ENCODE measurements around the gene DEPDC1. TPM values are rescaled to one million over a fixed set of nuclear protein-coding genes. Genes with fewer than 3 reads are reported as not detected.

DEPDC1 gene
- total and polyA plus RNA-seq, 2 donors (not counting 1 experiment from before 2014, with no cell fraction given), result 0.03 to 0.07 TPM

DNA sequence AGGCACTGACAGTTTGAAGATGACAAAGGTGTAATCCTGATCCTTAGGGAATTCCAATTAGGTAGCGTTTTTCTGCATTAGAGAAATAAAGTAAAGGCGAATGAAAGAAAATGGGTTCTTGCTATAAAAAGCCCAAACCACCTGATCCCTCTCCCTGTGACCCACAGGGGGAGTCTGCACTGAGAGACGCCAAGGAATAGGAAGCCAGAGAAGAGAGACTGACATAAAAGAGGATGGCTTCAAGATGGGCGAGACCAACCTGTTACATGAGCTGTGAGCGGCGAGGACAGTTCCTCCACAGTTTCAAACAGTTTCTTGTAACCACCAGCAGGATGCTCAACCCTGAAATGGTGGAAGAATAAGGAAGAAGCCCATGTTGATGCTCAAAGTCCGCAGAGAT, 48.5 kb downstream of the DEPDC1 start:
- DNase-seq (no peak), ATAC-seq (ENCODE audit: low read depth) (no peak)
- 50% methylated on average over 1 of the region's 7 CpGs for WGBS (ENCODE audit: insufficient coverage)
- no peak overlapping the region for H3K9ac ChIP-seq (ENCODE audit: low read length)
- CTCF ChIA-PET, result interaction anchor here (0.8 kb wide), 1 partner anchor 12 kb away, joined by 3 read pairs; no protein-coding TSS in a partner anchor
- intact Hi-C loops (cut with micrococcal nuclease), result no loop called here
- Mint-ChIP-seq H3K27me3 (peaks cover 17% of the 10 kb centered on the region), H3K9me3 (ENCODE audit: insufficient read depth) (no peaks in the 10 kb centered on the region), H3K27ac (no peak overlapping the region), H3K4me1 (no peaks in the 10 kb centered on the region), H3K4me3 (no peak overlapping the region)
- POLR2A ChIA-PET, result no interaction called here
- TF ChIP-seq, protein P1, sequence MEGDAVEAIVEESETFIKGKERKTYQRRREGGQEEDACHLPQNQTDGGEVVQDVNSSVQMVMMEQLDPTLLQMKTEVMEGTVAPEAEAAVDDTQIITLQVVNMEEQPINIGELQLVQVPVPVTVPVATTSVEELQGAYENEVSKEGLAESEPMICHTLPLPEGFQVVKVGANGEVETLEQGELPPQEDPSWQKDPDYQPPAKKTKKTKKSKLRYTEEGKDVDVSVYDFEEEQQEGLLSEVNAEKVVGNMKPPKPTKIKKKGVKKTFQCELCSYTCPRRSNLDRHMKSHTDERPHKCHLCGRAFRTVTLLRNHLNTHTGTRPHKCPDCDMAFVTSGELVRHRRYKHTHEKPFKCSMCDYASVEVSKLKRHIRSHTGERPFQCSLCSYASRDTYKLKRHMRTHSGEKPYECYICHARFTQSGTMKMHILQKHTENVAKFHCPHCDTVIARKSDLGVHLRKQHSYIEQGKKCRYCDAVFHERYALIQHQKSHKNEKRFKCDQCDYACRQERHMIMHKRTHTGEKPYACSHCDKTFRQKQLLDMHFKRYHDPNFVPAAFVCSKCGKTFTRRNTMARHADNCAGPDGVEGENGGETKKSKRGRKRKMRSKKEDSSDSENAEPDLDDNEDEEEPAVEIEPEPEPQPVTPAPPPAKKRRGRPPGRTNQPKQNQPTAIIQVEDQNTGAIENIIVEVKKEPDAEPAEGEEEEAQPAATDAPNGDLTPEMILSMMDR (IDR thresholded peaks at IDR 0.05), result no peak
- no peak for TF ChIP-seq EZH2 (IDR thresholded peaks at IDR 0.05; ENCODE audit: borderline replicate concordance, insufficient read depth, low read depth, low read length, poor library complexity, severe bottlenecking)
- no peaks in the 10 kb centered on the region for H3K79me2 ChIP-seq (ENCODE audit: control insufficient read depth, insufficient read depth, low read length)
- H3K4me3 ChIP-seq (ENCODE audit: control extremely low read depth in 1 of 5, extremely low read depth in 1 of 5, insufficient read depth in 1 of 5, low read depth in 2 of 5, low read length in 4 of 5), result no peak overlapping the region
- no peaks in the 10 kb centered on the region for H3K4me1 ChIP-seq (ENCODE audit: control insufficient read depth in 2 of 2, insufficient read depth in 2 of 2, low read length in 2 of 2)
- H4K20me1 ChIP-seq (ENCODE audit: control insufficient read depth, insufficient read depth, low read length, poor library complexity, severe bottlenecking), result no peaks in the 10 kb centered on the region
- H3K4me2 ChIP-seq (replicated peaks; ENCODE audit: low read depth, low read length, poor library complexity, severe bottlenecking), result no peak overlapping the region
- no peak overlapping the region for H2AFZ ChIP-seq (ENCODE audit: insufficient read depth, low read depth, low read length, poor library complexity, severe bottlenecking)
- no peak overlapping the region for H3K27ac ChIP-seq (ENCODE audit: low read length in 2 of 2)
- no peaks in the 10 kb centered on the region for H3K36me3 ChIP-seq (replicated peaks in 1 of 2; ENCODE audit: control extremely low read depth in 1 of 2, control insufficient read depth in 1 of 2, extremely low read depth in 1 of 2, insufficient read depth in 2 of 2, low read length in 1 of 2)
- peaks cover 0 to 2% (median 0%) of the 10 kb centered on the region in 4 experiments for H3K27me3 ChIP-seq (replicated peaks in 1 of 4; ENCODE audit: control extremely low read depth in 1 of 4, control insufficient read depth in 3 of 4, insufficient read depth in 4 of 4, low read length in 3 of 4)
- H3K9me3 ChIP-seq (ENCODE audit: control extremely low read depth in 1 of 3, control insufficient read depth in 2 of 3, insufficient read depth in 1 of 3, low read length in 2 of 3), result no peaks in the 10 kb centered on the region

DNA sequence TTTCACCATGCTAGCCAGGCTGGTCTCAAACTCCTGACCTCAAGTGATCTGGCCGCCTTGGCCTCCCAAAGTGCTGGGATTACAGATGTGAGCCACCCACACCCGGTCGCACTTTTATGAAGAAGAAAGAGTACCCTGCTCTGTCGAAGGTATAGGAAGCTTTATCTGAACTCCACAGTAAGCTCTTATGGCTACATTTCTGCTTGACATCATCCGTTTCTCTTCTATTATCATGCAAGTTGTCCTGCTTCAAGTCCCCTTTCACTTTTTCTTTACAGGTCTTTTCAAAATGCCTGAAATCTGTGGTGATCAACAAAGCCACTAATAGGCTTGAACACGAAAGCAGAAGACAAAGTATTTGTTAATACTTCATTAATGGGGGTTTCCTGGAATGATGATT, 51.2 kb downstream of the DEPDC1 start:
- Histone ChIP-seq H3K4me3 (ENCODE audit: control extremely low read depth in 1 of 5, extremely low read depth in 1 of 5, insufficient read depth in 1 of 5, low read depth in 2 of 5, low read length in 4 of 5) (no peak overlapping the region), H3K79me2 (ENCODE audit: control insufficient read depth, insufficient read depth, low read length) (no peaks in the 10 kb centered on the region), H3K36me3 (replicated peaks in 1 of 2; ENCODE audit: control extremely low read depth in 1 of 2, control insufficient read depth in 1 of 2, extremely low read depth in 1 of 2, insufficient read depth in 2 of 2, low read length in 1 of 2) (no peaks in the 10 kb centered on the region), H3K4me2 (replicated peaks; ENCODE audit: low read depth, low read length, poor library complexity, severe bottlenecking) (no peak overlapping the region), H4K20me1 (ENCODE audit: control insufficient read depth, insufficient read depth, low read length, poor library complexity, severe bottlenecking) (no peaks in the 10 kb centered on the region), H3K27me3 (replicated peaks in 1 of 4; ENCODE audit: control extremely low read depth in 1 of 4, control insufficient read depth in 3 of 4, insufficient read depth in 4 of 4, low read length in 3 of 4) (peaks cover 0 to 4% (median 1%) of the 10 kb centered on the region in 4 experiments), H3K9me3 (ENCODE audit: control extremely low read depth in 1 of 3, control insufficient read depth in 2 of 3, insufficient read depth in 1 of 3, low read length in 2 of 3) (no peaks in the 10 kb centered on the region), H3K9ac (ENCODE audit: low read length) (no peak overlapping the region), H3K27ac (ENCODE audit: low read length in 2 of 2) (no peak overlapping the region), H2AFZ (ENCODE audit: insufficient read depth, low read depth, low read length, poor library complexity, severe bottlenecking) (no peak overlapping the region), H3K4me1 (ENCODE audit: control insufficient read depth in 2 of 2, insufficient read depth in 2 of 2, low read length in 2 of 2) (no peaks in the 10 kb centered on the region)
- no peaks in the 10 kb centered on the region for H3K4me1 Mint-ChIP-seq
- no peak for DNase-seq
- intact Hi-C loops (cut with micrococcal nuclease), result no loop called here
- no peak for TF ChIP-seq EZH2 (IDR thresholded peaks at IDR 0.05; ENCODE audit: borderline replicate concordance, insufficient read depth, low read depth, low read length, poor library complexity, severe bottlenecking)
- TF ChIP-seq, protein P1 (IDR thresholded peaks at IDR 0.05), result no peak
- WGBS (ENCODE audit: insufficient coverage), result 81% methylated on average over 3 of the region's 6 CpGs
- ATAC-seq (ENCODE audit: low read depth), result no peak
- H3K4me3 Mint-ChIP-seq, result no peak overlapping the region
- peaks cover 21% of the 10 kb centered on the region for H3K27me3 Mint-ChIP-seq
- H3K27ac Mint-ChIP-seq, result no peak overlapping the region
- POLR2A ChIA-PET, result no interaction called here
- CTCF ChIA-PET, result interaction anchor here (3.1 kb wide), 1 partner anchor 329 kb away, joined by 19 read pairs; no protein-coding TSS in a partner anchor
- no peaks in the 10 kb centered on the region for H3K9me3 Mint-ChIP-seq (ENCODE audit: insufficient read depth)
